ENCODE results near the gene KCNJ10. TPM values are rescaled to one million over a fixed set of nuclear protein-coding genes. Genes with fewer than 3 reads are reported as not detected.

KCNJ10 gene
- total RNA-seq, 1 experiment from 2014 or later: 1.4 TPM

- peak overlapping the region; percentile 41 for H3K27ac Mint-ChIP-seq
- no peak overlapping the region for H3K4me3 Mint-ChIP-seq
- ATAC-seq (no peak), DNase-seq (ENCODE audit: low spot score) (no peak)
- ChIA-PET POLR2A (no interaction called here), CTCF (interaction anchor here (1.2 to 6.5 kb wide), 2 partner anchors 8 to 47 kb away, joined by 4 to 170 read pairs; no protein-coding TSS in a partner anchor)
- peaks cover 22% of the 10 kb centered on the region for H3K36me3 Mint-ChIP-seq
- no peaks in the 10 kb centered on the region for H3K9me3 Mint-ChIP-seq
- no peaks in the 10 kb centered on the region for H3K27me3 Mint-ChIP-seq (ENCODE audit: low read depth)
- TF ChIP-seq SOX15 (CRISPR knock-in tag; IDR thresholded peaks at IDR 0.05) (no peak), ZNF121 (CRISPR knock-in tag; IDR thresholded peaks at IDR 0.05) (no peak), ZNF532 (CRISPR knock-in tag; IDR thresholded peaks at IDR 0.05; ENCODE audit: borderline replicate concordance) (no peak), ZNF281 (CRISPR knock-in tag; IDR thresholded peaks at IDR 0.05) (no peak), ATF2 (CRISPR knock-in tag; IDR thresholded peaks at IDR 0.05; ENCODE audit: borderline replicate concordance, low read depth) (no peak), SP1 (CRISPR knock-in tag; conservative IDR thresholded peaks at IDR 0.05) (no peak), NR1H2 (CRISPR knock-in tag; IDR thresholded peaks at IDR 0.05) (no peak), AR (CRISPR knock-in tag; IDR thresholded peaks at IDR 0.05) (no peak), GRHL2 (CRISPR knock-in tag; IDR thresholded peaks at IDR 0.05; ENCODE audit: insufficient replicate concordance, severe bottlenecking) (no peak), TP53 (CRISPR knock-in tag; IDR thresholded peaks at IDR 0.05) (no peak), NFATC4 (CRISPR knock-in tag; IDR thresholded peaks at IDR 0.05) (no peak), EMX1 (CRISPR knock-in tag; IDR thresholded peaks at IDR 0.05) (no peak), CBFB (CRISPR knock-in tag; IDR thresholded peaks at IDR 0.05; ENCODE audit: low read depth) (no peak), ZNF512 (CRISPR knock-in tag; IDR thresholded peaks at IDR 0.05; ENCODE audit: borderline replicate concordance) (no peak)
- peaks cover 44% of the 10 kb centered on the region for H3K4me1 Mint-ChIP-seq
These were observed 23.8 kb upstream of the KCNJ10 start for GRCh38 chr1:160093624-160094290.

Data from WTC11 (cell line).